Testis (tissue), 3 donors: ENCODE measurements around the gene DOCK7. TPM values are rescaled to one million over a fixed set of nuclear protein-coding genes. Genes with fewer than 3 reads are reported as not detected.
"Not testable (repeated sequence)": the region's sequence is repeated elsewhere in the genome, so short reads cannot be mapped to it uniquely, and the experiment has no call there.

Source experiments
- DNase-seq: peaks from one replicate; pipeline ENCODE4 v3.0.0-alpha.2; 2019
- H3K27ac ChIP-seq, 2 donors: fragments of 200-600 bp; sonication (generic); one replicate each; pipeline ENCODE4 v1.5.1; 2019
- H3K27me3 ChIP-seq: fragments of 200-600 bp; sonication (generic); one replicate; pipeline ENCODE4 v1.5.1; 2019
- H3K36me3 ChIP-seq: fragments of 200-600 bp; sonication (generic); one replicate; pipeline ENCODE4 v1.5.1; 2017; ENCODE audit warnings: low read depth; ENCODE audit errors: missing control alignments
- H3K4me1 ChIP-seq: fragments of 200-600 bp; sonication (generic); one replicate; pipeline ENCODE4 v1.5.1; 2019
- H3K4me3 ChIP-seq, 2 donors: fragments of 200-600 bp; sonication (generic); one replicate each; pipeline ENCODE4 v1.5.1; 2017 to 2019
- H3K9me3 ChIP-seq: fragments of 200-600 bp; sonication (generic); one replicate; pipeline ENCODE4 v1.5.1; 2017
- POLR2A ChIP-seq: fragments of 450-650 bp; IDR thresholded peaks from one replicate; pipeline ENCODE4 v1.6.1; 2017; ENCODE audit warnings: antibody characterized with exemption, mild to moderate bottlenecking, moderate library complexity
- WGBS, 2 donors: methylation state at CpG; one replicate each; pipeline ENCODE4 v1.1.5; 2018; 5-methylcytosine and 5-hydroxymethylcytosine counted together
- intact Hi-C: fragments of 100-400 bp; cut with DNase I; formaldehyde crosslinking; loops from one replicate; pipeline ENCODE4 v1.15.1; 2023; ENCODE audit warnings: low total_unique reads
- polyA plus RNA-seq: library from polyadenylated mRNA; stranded (reverse); fragments of 350-450 nt; fragmentation: Illumina TruSeq; extraction: RNeasy Lipid Tissue Mini Kit (QIAGEN cat#74804); gene quantifications from one replicate; pipeline ENCODE4 v1.2.3, GENCODE V29; 2014; ENCODE audit warnings: low read depth, low replicate concordance; ENCODE audit not compliant: insufficient read depth
- total RNA-seq, 2 donors: library from RNA; depleted of rRNA; stranded (reverse); fragments of >200 nt; gene quantifications; one replicate each; pipeline ENCODE4 v1.2.3, GENCODE V29; 2016
- TF ChIP-seq, protein P1 (sequence below), 3 experiments: fragments of 450-650 bp in 2 of 3; fragments of 200-600 bp in 1 of 3; sonication (generic) in 1 of 3; IDR thresholded peaks; one replicate each; pipeline ENCODE4 v1.5.1; 2016 to 2019; ENCODE audit warnings: antibody characterized with exemption in 3 of 3, mild to moderate bottlenecking in 2 of 3, moderate library complexity in 1 of 3

DOCK7 gene
- total and polyA plus RNA-seq, 3 donors from 2014 or later: 42.2 to 122 (median 94.3) TPM

DNA sequence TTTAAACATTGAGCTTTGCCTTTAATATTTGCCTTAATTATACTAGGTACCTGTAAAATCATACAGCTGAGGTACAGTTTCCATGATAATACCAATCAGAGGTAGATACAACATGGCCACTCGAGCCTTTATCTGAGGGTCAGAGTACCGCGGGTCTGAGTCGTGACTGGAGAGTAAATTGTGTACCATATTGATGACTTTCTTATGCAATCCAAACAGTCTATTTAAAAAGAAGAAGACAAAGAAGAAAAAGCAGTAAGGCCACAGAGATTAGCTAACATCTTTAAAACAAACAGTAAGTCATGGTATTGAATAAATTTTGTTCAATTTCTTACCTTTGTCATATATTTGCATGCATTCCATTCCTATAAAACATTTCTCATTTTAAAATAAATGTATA lies 159.0 kb downstream of the DOCK7 start:
- 85% methylated on average over 4 of the region's 4 CpGs for WGBS, 2 donors
- intact Hi-C loops: no loop called here
- H3K4me3 ChIP-seq: no peak overlapping the region
- no peak overlapping the region for H3K27ac ChIP-seq
- no peak for DNase-seq
- H3K36me3 ChIP-seq: no peaks in the 10 kb centered on the region
- H3K4me1 ChIP-seq: no peaks in the 10 kb centered on the region
- no peaks in the 10 kb centered on the region for H3K9me3 ChIP-seq
- no peaks in the 10 kb centered on the region for H3K27me3 ChIP-seq
- no peak for TF ChIP-seq POLR2A
- TF ChIP-seq, protein P1, sequence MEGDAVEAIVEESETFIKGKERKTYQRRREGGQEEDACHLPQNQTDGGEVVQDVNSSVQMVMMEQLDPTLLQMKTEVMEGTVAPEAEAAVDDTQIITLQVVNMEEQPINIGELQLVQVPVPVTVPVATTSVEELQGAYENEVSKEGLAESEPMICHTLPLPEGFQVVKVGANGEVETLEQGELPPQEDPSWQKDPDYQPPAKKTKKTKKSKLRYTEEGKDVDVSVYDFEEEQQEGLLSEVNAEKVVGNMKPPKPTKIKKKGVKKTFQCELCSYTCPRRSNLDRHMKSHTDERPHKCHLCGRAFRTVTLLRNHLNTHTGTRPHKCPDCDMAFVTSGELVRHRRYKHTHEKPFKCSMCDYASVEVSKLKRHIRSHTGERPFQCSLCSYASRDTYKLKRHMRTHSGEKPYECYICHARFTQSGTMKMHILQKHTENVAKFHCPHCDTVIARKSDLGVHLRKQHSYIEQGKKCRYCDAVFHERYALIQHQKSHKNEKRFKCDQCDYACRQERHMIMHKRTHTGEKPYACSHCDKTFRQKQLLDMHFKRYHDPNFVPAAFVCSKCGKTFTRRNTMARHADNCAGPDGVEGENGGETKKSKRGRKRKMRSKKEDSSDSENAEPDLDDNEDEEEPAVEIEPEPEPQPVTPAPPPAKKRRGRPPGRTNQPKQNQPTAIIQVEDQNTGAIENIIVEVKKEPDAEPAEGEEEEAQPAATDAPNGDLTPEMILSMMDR (IDR thresholded peaks at IDR 0.05): no peak

DNA sequence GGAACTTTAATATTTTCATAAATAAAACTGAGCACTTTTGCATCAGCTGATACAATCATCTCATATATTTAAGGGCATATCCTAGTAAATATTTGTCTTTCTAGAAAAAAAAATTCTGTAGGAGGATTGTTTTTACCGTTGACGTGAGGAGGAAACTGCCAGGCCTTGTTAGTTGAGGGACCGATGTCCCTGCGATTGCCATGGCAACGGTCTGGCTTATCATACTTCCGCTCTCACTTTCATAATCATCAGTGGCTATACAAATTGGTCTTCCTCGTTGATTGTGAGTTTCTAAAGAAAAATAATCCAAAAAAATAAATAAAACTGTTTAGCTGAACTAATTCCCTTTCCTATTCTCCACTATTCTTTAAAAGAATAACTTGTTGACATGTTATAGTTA lies 160.2 kb downstream of the DOCK7 start:
- no peak for TF ChIP-seq POLR2A
- TF ChIP-seq, protein P1 (IDR thresholded peaks at IDR 0.05): no peak

DNA sequence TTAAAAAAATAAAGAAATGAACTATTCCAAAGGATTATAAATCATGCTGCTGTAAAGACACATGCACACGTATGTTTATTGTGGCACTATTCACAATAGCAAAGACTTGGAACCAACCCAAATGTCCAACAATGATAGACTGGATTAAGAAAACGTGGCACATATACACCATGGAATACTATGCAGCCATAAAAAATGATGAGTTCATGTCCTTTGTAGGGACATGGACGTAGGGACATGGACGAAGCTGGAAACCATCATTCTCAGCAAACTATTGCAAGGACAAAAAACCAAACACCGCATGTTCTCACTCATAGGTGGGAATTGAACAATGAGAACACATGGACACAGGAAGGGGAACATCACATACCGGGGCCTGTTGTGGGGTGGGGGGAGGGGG lies 160.8 kb downstream of the DOCK7 start:
- H3K27me3 ChIP-seq, H3K4me3 ChIP-seq, H3K27ac ChIP-seq, H3K9me3 ChIP-seq, H3K36me3 ChIP-seq, intact Hi-C loops, DNase-seq, H3K4me1 ChIP-seq: not testable (repeated sequence)
- 95 to 97% methylated on average over 5 to 6 of the region's 6 CpGs for WGBS, 2 donors

More for the DNA sequence above, 160.2 kb downstream of the DOCK7 start:
- WGBS, 2 donors: 78 to 89% methylated on average over 7 of the region's 7 CpGs
- intact Hi-C loops: no loop called here
- Histone ChIP-seq H3K4me1 (no peaks in the 10 kb centered on the region), H3K36me3 (no peaks in the 10 kb centered on the region), H3K27me3 (no peaks in the 10 kb centered on the region), H3K9me3 (no peaks in the 10 kb centered on the region), H3K4me3 (no peak overlapping the region), H3K27ac (no peak overlapping the region)
- DNase-seq: no peak

DNA sequence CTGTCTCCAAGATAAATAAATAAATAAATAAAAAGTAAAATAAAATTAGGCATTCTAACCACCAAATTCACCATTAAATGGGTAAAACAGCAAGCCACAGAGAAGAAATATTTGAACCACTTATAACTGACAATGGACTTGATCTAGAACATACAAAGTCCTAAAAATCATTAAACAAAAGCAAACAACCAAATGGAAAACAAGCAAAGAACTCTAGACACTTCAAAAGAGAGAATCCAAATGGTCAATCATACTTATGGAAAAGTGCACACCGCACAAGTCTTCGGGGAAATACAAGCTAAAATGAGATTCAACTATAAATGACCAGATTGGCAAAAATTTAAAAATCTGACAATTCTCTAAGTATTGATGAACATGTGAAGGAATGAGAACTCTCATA lies 164.3 kb downstream of the DOCK7 start:
- 92 to 97% methylated on average over 2 of the region's 2 CpGs for WGBS, 2 donors
- DNase-seq: no peak
- Histone ChIP-seq H3K4me1 (no peaks in the 10 kb centered on the region), H3K9me3 (no peaks in the 10 kb centered on the region), H3K36me3 (no peaks in the 10 kb centered on the region), H3K27ac (no peak overlapping the region), H3K27me3 (no peaks in the 10 kb centered on the region), H3K4me3 (no peak overlapping the region)
- TF ChIP-seq, protein P1 (IDR thresholded peaks at IDR 0.05): no peak
- no peak for TF ChIP-seq POLR2A
- intact Hi-C loops: no loop called here

DNA sequence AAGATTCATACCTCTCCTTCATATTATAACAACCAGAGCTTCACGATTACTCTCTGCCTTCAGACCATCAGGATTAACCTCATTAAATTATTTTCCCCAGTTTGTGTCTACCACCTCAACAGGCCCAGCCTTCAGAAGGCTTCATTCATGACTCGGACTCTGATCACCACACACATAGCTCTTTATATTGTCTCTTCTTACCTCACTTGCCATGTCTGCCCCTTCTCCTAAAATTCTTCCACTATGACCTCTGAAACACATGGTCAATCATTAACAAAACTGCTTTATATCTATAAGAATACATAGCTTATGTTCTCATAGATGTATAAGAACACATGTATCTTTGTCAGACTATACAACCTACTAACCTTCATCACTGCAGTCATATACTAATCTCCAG lies 171.6 kb downstream of the DOCK7 start:
- WGBS, 2 donors: 84 to 96% methylated on average over 2 of the region's 2 CpGs

More for the DNA sequence above, 171.6 kb downstream of the DOCK7 start:
- H3K4me3 ChIP-seq: no peak overlapping the region
- no peak for DNase-seq
- H3K27ac ChIP-seq: no peak overlapping the region
- TF ChIP-seq, protein P1 (IDR thresholded peaks at IDR 0.05): no peak
- TF ChIP-seq POLR2A: no peak
- no peaks in the 10 kb centered on the region for H3K4me1 ChIP-seq
- H3K36me3 ChIP-seq: no peaks in the 10 kb centered on the region
- H3K27me3 ChIP-seq: no peaks in the 10 kb centered on the region
- no peaks in the 10 kb centered on the region for H3K9me3 ChIP-seq
- intact Hi-C loops: no loop called here
